ENCODE data around the gene NRXN3.

The NRXN3 gene

DNA sequence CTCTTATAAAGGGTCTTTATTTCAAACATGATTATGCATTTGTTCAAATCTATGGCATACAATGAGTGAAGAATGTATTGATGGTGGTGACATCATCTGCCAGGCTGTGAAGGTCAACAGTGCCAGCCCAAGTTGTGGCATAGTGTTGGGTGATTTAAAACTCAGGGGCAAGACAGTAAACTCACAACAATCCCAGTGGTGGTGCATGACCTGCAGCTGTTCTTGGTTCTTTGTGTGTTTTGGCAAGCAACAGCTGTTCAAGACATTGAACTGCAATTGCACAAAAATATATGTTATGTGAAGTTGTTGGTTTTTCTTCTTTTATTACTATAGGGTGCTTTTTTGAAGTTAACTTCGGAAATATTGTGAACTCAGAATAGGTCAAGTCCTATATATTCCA, 851.6 kb downstream of the NRXN3 start:
- TF ChIP-seq, protein P1, sequence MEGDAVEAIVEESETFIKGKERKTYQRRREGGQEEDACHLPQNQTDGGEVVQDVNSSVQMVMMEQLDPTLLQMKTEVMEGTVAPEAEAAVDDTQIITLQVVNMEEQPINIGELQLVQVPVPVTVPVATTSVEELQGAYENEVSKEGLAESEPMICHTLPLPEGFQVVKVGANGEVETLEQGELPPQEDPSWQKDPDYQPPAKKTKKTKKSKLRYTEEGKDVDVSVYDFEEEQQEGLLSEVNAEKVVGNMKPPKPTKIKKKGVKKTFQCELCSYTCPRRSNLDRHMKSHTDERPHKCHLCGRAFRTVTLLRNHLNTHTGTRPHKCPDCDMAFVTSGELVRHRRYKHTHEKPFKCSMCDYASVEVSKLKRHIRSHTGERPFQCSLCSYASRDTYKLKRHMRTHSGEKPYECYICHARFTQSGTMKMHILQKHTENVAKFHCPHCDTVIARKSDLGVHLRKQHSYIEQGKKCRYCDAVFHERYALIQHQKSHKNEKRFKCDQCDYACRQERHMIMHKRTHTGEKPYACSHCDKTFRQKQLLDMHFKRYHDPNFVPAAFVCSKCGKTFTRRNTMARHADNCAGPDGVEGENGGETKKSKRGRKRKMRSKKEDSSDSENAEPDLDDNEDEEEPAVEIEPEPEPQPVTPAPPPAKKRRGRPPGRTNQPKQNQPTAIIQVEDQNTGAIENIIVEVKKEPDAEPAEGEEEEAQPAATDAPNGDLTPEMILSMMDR (conservative IDR thresholded peaks at IDR 0.05; ENCODE audit: low read length): no peak
- DNase-seq (ENCODE audit: low read depth): no peak

DNA sequence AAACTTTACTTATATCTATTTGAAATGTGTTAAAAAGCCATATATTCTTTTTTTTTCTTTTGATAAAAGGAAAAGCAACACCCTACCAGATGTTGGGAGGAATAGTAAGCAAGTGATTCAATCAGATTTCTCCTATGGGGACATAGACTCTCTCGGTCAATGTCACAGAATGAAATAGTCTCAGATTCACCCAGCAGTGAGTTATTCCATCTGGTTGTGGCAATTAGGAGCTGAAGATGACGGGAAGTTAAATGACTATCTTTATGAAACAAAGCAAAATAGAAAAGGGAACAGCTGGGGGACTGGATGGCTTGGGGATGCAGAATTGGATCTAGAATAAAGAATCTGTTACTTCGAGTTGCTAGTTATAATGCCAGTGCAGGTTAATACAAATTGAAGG, 857.0 kb downstream of the NRXN3 start:
- no peak overlapping the region for H3K4me3 ChIP-seq (ENCODE audit: low read length)
- DNase-seq (ENCODE audit: low read depth): no peak
- TF ChIP-seq, protein P1 (conservative IDR thresholded peaks at IDR 0.05; ENCODE audit: low read length): no peak

More for the DNA sequence above, 851.6 kb downstream of the NRXN3 start:
- no peak overlapping the region for H3K4me3 ChIP-seq (ENCODE audit: low read length)

DNA sequence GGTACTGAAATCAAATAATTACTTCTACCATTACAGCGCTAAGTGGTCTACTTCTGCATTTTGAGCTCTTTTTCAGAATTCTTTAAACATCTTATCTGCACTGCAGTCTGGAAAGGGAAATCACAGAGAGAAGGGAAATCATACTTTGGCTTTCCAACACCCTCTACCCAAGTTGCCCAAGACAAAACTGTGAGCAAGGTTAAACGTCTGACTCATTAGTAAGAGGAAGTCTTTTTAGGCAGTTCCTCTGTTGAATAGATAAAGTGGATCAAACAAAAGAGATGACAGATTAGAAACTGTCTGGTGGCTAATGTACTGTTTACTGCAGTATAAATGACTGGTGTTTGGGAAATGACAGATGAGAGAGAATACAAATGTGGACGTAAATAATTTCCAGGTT, 858.1 kb downstream of the NRXN3 start:
- DNase-seq (ENCODE audit: low read depth): no peak
- TF ChIP-seq, protein P1 (conservative IDR thresholded peaks at IDR 0.05; ENCODE audit: low read length): no peak
- H3K4me3 ChIP-seq (ENCODE audit: low read length): no peak overlapping the region

DNA sequence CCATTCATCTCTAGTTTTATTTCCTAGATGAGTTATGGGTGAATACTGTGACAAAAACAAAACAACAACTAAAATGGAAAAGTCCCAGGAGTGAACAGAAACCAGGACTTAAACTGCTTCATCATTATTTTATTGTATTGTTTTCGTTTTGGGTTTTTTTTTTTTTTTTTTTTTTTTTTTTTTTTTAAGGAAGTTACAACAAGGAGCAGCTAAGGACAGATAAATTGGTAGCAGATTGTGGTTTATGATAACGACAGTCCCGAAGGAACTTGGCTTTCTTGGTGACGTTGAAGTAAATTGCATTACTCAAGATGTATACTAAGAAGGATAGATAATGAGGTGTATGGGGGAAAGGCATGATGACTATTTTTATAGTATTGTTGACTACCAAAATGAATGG, 866.3 kb downstream of the NRXN3 start:
- H3K4me3 ChIP-seq (ENCODE audit: low read length): no peak overlapping the region
- DNase-seq (ENCODE audit: low read depth): no peak
- TF ChIP-seq, protein P1 (conservative IDR thresholded peaks at IDR 0.05; ENCODE audit: low read length): no peak

DNA sequence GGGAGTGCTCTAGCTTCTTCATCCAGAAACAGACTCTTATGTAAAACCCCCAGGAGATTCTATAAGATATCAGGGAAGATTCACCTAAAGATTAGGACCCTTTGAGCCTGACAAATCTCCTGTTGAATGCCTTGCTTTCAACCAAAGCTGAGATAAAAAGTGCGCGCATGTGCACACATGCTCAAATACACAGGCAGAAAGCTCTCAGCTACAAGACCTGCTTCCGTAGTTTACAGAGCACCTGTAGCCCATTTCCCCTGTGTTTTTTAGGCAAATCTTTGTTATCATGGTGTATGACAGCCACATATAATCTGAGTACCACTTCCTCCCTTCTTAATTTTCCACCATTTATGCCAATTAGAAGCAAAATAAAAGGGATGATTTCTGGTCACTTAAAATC, 866.9 kb downstream of the NRXN3 start:
- no peak overlapping the region for H3K4me3 ChIP-seq (ENCODE audit: low read length)
- TF ChIP-seq, protein P1 (conservative IDR thresholded peaks at IDR 0.05; ENCODE audit: low read length): no peak
- no peak for DNase-seq (ENCODE audit: low read depth)

DNA sequence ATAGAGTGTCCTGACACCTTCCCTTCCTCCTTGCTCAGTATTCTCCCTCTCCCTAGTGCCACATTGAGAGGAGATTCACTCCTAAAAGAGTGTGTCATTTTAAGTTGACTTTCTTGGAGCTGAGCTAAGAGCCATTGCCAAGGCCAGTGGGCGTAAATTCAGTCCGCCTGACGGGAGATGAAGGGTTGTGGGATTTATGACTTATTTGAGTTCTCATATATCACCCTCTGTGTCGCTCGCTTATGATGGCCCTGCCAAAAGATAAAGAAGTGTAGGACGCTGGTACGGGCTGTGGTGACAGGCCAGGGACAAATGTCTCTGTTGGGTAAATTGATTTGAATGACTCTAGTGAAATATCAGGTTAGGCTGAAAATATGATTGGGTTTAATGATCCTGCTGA, 867.4 kb downstream of the NRXN3 start:
- no peak for DNase-seq (ENCODE audit: low read depth)
- TF ChIP-seq, protein P1 (conservative IDR thresholded peaks at IDR 0.05; ENCODE audit: low read length): no peak

DNA sequence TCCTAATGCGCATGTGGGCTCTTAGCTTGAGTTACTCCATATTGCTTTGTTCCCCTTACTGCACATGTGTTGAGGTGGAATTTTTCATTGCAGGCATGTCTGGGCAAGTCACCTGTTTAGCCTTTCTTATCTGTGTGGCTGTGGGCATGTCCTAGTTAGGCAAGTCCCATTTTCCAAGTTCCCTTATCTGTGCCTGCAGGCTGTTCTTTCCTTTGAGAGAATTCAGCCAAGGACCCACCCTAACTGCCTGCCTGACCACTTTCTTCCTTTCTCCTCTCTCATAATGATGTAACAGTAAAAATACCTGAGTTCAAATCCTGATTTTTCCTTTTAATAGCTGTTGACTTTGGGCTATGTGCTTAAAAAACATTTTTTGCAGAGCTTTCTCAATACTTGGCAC, 870.6 kb downstream of the NRXN3 start:
- no peak for DNase-seq (ENCODE audit: low read depth)
- TF ChIP-seq, protein P1 (conservative IDR thresholded peaks at IDR 0.05; ENCODE audit: low read length): no peak
- no peak overlapping the region for H3K4me3 ChIP-seq (ENCODE audit: low read length)

More for the DNA sequence above, 867.4 kb downstream of the NRXN3 start:
- H3K4me3 ChIP-seq (ENCODE audit: low read length): no peak overlapping the region
